ENCODE measurements around the gene FKBP1A. TPM values are rescaled to one million over a fixed set of nuclear protein-coding genes. Genes with fewer than 3 reads are reported as not detected.

The FKBP1A gene
- total RNA-seq, result 111 and 114 TPM in 2 replicates

DNA sequence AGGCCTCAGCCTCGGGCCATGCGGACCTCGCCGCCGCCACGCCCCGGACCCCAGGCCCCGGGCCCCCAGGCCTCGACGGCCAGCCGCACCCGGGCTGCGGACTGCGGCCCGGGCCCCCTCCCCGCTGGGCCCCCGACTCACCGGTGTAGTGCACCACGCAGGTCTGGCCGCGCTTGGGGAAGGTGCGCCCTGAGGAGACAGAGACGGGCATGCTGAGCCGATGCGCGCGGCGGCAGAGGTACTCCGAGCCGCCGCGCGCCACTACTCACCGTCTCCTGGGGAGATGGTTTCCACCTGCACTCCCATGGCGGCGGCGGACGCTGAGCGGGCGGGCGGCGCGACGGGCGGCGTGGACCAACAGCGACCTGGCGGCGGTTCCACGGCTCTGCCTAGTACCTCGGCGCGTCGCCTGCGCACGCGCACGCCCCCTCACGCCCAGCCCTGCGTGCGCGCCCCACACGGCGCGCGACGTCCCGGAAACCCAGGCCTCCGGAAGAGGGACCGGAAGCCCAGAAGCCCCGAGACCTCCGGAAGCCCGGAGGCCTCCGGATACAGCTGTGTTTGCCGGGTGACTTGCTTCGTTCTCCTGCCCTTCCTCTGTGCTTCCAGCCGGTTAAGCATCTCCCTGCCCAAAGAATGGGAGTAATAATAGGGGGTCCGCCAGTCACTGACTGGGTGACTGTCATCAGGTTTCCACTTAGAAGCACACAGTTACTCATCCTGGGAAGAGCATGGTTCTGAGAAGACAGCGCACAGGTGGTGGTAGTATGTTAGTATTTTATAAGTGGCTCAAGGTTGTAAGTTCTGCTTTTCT lies at the start of gene FKBP1A:
TSS of gene FKBP1A (minus strand) at position 362 of the 814 bp plus-strand sequence. CDS start at position 306, 56 bp downstream.

DNA sequence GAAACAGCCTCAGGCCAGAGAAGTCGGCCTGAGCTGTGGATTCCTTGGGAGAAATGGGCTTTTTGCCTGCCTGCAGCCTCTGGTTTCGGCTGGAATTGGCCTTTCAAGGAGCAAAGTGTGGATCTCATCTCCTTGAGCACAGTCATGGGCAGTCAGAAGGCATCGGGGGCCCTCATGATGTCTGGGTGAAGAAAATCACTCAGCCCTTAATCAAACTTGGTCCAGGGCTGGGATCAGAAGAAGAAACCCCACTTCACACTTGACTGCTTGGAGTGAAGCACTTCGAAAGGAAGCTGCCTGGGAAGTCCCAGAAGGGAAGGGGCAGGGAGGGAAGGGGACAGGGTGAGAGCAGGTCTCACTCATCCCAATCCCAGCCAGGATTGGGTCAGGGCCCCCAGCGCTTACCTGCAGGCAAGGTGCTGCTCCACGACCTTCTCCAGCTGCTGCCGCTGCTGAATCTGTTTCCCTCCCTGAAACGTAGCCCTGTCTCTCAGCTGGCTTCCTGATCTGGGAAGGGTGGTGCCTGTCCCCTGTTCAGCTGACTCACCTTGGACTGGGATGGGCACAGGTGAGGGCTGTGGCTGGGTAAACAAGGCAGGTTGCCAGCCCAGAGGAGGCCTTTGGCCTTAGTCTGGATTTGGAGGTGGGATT lies 64.0 kb downstream of the FKBP1A start, which contains the start of gene SDCBP2:
TSS of gene SDCBP2 (minus strand) at position 460 of the 651 bp plus-strand sequence. CDS start 8,723 bp downstream, outside the sequence.

Other genes with a start within 250 kb of the FKBP1A start
- gene TMEM74B, start 208.1 kb downstream of the FKBP1A start, total RNA-seq, result not detected in 2 replicates
- not detected in 2 replicates for gene C20orf202, start 189.6 kb downstream of the FKBP1A start, total RNA-seq
- not detected in 2 replicates for gene RAD21L1, start 167.0 kb downstream of the FKBP1A start, total RNA-seq
- 6.4 and 6.7 TPM in 2 replicates for gene SNPH, start 126.8 kb downstream of the FKBP1A start, total RNA-seq
- gene SDCBP2, start 63.9 kb downstream of the FKBP1A start, total RNA-seq, result 0.74 and 0.84 TPM in 2 replicates
- gene NSFL1C, start 73.8 kb upstream of the FKBP1A start, total RNA-seq, result 30.4 and 35.8 TPM in 2 replicates
- not detected in 2 replicates for gene SIRPB2, start 98.4 kb upstream of the FKBP1A start, total RNA-seq
- not detected in 2 replicates for gene SIRPD, start 164.7 kb upstream of the FKBP1A start, total RNA-seq
- gene SIRPB1, start 227.0 kb upstream of the FKBP1A start, total RNA-seq, result 0.67 and 2.2 TPM in 2 replicates